ENCODE data around the gene KLF3.

The KLF3 gene

GRCh38 chr4:38678078-38678477 lies 14.1 kb downstream of the KLF3 start:
- POLR2A ChIA-PET: no interaction called here
- Histone ChIP-seq H3K4me3 (ENCODE audit: low read depth, low read length) (no peak overlapping the region), H3K4me1 (ENCODE audit: control insufficient read depth, insufficient read depth, low read length) (peaks cover 5% of the 10 kb centered on the region), H3K27ac (ENCODE audit: extremely low read depth, low read depth, low read length) (no peak overlapping the region), H3K9me3 (ENCODE audit: control insufficient read depth, insufficient read depth, low read depth, low read length) (no peaks in the 10 kb centered on the region), H3K36me3 (ENCODE audit: control insufficient read depth in 2 of 2, insufficient read depth in 1 of 2, low read length in 2 of 2) (peaks cover 0 to 29% of the 10 kb centered on the region in 2 experiments; a peak in 1 of 3 replicates)
- CTCF ChIA-PET: interaction anchor here (1.4 kb wide), 1 partner anchor 21 kb away, joined by 3 read pairs; no protein-coding TSS in a partner anchor
- no peak for TF ChIP-seq ZBTB17 (tag by site-specific recombination; IDR thresholded peaks at IDR 0.05)
- TF ChIP-seq RBAK (tag by site-specific recombination; IDR thresholded peaks at IDR 0.05): no peak
- TF ChIP-seq, protein P1, sequence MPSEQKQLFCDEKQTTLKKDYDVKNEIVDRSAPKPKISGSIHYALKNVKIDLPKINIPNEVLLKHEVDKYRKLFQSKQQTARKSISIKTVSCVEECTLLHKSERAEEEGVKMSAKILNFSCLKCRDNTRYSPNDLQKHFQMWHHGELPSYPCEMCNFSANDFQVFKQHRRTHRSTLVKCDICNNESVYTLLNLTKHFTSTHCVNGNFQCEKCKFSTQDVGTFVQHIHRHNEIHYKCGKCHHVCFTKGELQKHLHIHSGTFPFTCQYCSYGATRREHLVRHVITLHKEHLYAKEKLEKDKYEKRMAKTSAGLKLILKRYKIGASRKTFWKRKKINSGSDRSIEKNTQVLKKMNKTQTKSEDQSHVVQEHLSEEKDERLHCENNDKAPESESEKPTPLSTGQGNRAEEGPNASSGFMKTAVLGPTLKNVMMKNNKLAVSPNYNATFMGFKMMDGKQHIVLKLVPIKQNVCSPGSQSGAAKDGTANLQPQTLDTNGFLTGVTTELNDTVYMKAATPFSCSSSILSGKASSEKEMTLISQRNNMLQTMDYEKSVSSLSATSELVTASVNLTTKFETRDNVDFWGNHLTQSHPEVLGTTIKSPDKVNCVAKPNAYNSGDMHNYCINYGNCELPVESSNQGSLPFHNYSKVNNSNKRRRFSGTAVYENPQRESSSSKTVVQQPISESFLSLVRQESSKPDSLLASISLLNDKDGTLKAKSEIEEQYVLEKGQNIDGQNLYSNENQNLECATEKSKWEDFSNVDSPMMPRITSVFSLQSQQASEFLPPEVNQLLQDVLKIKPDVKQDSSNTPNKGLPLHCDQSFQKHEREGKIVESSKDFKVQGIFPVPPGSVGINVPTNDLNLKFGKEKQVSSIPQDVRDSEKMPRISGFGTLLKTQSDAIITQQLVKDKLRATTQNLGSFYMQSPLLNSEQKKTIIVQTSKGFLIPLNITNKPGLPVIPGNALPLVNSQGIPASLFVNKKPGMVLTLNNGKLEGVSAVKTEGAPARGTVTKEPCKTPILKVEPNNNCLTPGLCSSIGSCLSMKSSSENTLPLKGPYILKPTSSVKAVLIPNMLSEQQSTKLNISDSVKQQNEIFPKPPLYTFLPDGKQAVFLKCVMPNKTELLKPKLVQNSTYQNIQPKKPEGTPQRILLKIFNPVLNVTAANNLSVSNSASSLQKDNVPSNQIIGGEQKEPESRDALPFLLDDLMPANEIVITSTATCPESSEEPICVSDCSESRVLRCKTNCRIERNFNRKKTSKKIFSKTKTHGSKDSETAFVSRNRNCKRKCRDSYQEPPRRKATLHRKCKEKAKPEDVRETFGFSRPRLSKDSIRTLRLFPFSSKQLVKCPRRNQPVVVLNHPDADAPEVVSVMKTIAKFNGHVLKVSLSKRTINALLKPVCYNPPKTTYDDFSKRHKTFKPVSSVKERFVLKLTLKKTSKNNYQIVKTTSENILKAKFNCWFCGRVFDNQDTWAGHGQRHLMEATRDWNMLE (tag by site-specific recombination; conservative IDR thresholded peaks at IDR 0.05; ENCODE audit: low read depth): no peak
- TF ChIP-seq ZNF658 (tag by site-specific recombination; IDR thresholded peaks at IDR 0.05): no peak
- TF ChIP-seq, protein P2, sequence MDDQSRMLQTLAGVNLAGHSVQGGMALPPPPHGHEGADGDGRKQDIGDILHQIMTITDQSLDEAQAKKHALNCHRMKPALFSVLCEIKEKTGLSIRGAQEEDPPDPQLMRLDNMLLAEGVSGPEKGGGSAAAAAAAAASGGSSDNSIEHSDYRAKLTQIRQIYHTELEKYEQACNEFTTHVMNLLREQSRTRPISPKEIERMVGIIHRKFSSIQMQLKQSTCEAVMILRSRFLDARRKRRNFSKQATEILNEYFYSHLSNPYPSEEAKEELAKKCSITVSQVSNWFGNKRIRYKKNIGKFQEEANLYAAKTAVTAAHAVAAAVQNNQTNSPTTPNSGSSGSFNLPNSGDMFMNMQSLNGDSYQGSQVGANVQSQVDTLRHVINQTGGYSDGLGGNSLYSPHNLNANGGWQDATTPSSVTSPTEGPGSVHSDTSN (CRISPR knock-in tag; IDR thresholded peaks at IDR 0.05): no peak

DNA sequence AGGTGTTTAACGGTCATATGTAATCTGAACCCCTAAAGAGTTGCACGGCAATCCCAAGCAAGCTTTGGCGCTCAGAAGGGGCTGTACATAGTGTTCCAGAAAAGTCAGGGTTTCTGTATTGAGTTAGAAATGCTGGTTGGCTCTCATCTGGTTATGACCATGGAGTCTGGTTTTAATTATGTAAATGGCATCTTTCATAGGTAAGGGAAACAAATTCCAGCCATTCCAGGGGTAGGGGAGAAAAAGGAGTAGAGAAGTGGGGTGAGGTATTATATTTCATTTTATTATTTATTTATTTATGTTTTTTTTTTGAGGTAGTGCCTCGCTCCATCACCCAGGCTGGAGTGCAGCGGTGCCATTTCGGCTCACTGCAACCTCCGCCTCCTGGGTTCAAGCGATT lies 15.9 kb downstream of the KLF3 start:
- H3K36me3 ChIP-seq (ENCODE audit: control insufficient read depth in 2 of 2, insufficient read depth in 1 of 2, low read length in 2 of 2): peaks cover 0 to 38% of the 10 kb centered on the region in 2 experiments; a peak in 1 of 3 replicates
- POLR2A ChIA-PET: no interaction called here
- no peaks in the 10 kb centered on the region for H3K4me1 ChIP-seq (ENCODE audit: control insufficient read depth, insufficient read depth, low read length)
- H3K27ac ChIP-seq (ENCODE audit: extremely low read depth, low read depth, low read length): no peak overlapping the region
- TF ChIP-seq INSM2 (tag by site-specific recombination; IDR thresholded peaks at IDR 0.05): no peak
- no peak for TF ChIP-seq ZNF175 (tag by site-specific recombination; IDR thresholded peaks at IDR 0.05)
- TF ChIP-seq ZNF555 (tag by site-specific recombination; conservative IDR thresholded peaks at IDR 0.05): no peak
- TF ChIP-seq ZBTB7A (tag by site-specific recombination; IDR thresholded peaks at IDR 0.05; ENCODE audit: low read depth): no peak
- no peak for TF ChIP-seq ZNF112 (tag by site-specific recombination; IDR thresholded peaks at IDR 0.05)
- no peak for TF ChIP-seq ZNF354C (tag by site-specific recombination; IDR thresholded peaks at IDR 0.05; ENCODE audit: borderline replicate concordance, low read depth)
- TF ChIP-seq ZNF530 (tag by site-specific recombination; IDR thresholded peaks at IDR 0.05; ENCODE audit: low read depth): no peak
- TF ChIP-seq ZNF707 (tag by site-specific recombination; IDR thresholded peaks at IDR 0.05): no peak
- no peak for TF ChIP-seq ZNF521 (tag by site-specific recombination; IDR thresholded peaks at IDR 0.05)
- no peak for TF ChIP-seq ZNF777 (tag by site-specific recombination; IDR thresholded peaks at IDR 0.05; ENCODE audit: borderline replicate concordance)
- no peak for TF ChIP-seq ZNF239 (tag by site-specific recombination; IDR thresholded peaks at IDR 0.05)
- TF ChIP-seq ZNF404 (tag by site-specific recombination; IDR thresholded peaks at IDR 0.05): no peak
- no peak overlapping the region for H3K4me3 ChIP-seq (ENCODE audit: low read depth, low read length)
- CTCF ChIA-PET: no interaction called here
- no peaks in the 10 kb centered on the region for H3K9me3 ChIP-seq (ENCODE audit: control insufficient read depth, insufficient read depth, low read depth, low read length)
